ENCODE results near the gene MYH14. TPM values are rescaled to one million over a fixed set of nuclear protein-coding genes. Genes with fewer than 3 reads are reported as not detected.
"Not testable (repeated sequence)": the region's sequence is repeated elsewhere in the genome, so short reads cannot be mapped to it uniquely, and the experiment has no call there.

MYH14 gene
- total and polyA plus RNA-seq, 7 donors, result 55.4 to 298 (median 164) TPM

GRCh38 chr19:50328873-50329145, 125.4 kb downstream of the MYH14 start:
- WGBS, 3 donors, result 0 to 2% (median 0%) methylated on average over 3 to 39 of the region's 40 CpGs
- intact Hi-C loops (cut with DNase I), result loop anchor here in 1 of 2 donors (10.0 kb wide), 1 partner anchor 174 kb away; no protein-coding TSS in a partner anchor

GRCh38 chr19:50329146-50329925, 125.9 kb downstream of the MYH14 start, which contains the start of gene KCNC3:
Gene KCNC3, minus strand, starts transcription at chr19:50329377. Its CDS starts 295 bp downstream, at chr19:50329082.
- H3K4me1 ChIP-seq, result peaks cover 12% of the 10 kb centered on the region
- H3K27ac ChIP-seq, result peak within 1 kb of the TSS; percentile 65
- no peak for TF ChIP-seq CTCF (IDR thresholded peaks at IDR 0.05)
- peak within 1 kb of the TSS; percentile 65 for H3K4me3 ChIP-seq
- peaks cover 0 to 19% (median 12%) of the 10 kb centered on the region in 3 donors for H3K27me3 ChIP-seq (ENCODE audit: insufficient read depth in 3 of 3, low read length in 2 of 3)
- ATAC-seq (peak; percentile 84 to 87 (median 86)), DNase-seq (peak; percentile 99 to 100)
- H3K9me3 ChIP-seq, result no peaks in the 10 kb centered on the region
- WGBS, 3 donors, result 1 to 2% (median 1%) methylated on average over 40 to 43 of the region's 43 CpGs
- no peaks in the 10 kb centered on the region for H3K36me3 ChIP-seq (ENCODE audit: insufficient read depth in 1 of 2, low read depth in 1 of 2)
- intact Hi-C loops (cut with DNase I), result loop anchor here in 1 of 2 donors (10.0 kb wide), 1 partner anchor 175 kb away; no protein-coding TSS in a partner anchor

More at GRCh38 chr19:50328873-50329145, 125.4 kb downstream of the MYH14 start:
- Histone ChIP-seq H3K4me3 (peak overlapping the region; percentile 60), H3K27ac (no peak overlapping the region), H3K36me3 (ENCODE audit: insufficient read depth in 1 of 2, low read depth in 1 of 2) (no peaks in the 10 kb centered on the region), H3K27me3 (ENCODE audit: insufficient read depth in 3 of 3, low read length in 2 of 3) (peaks cover 0 to 19% (median 12%) of the 10 kb centered on the region in 3 donors), H3K4me1 (peaks cover 9% of the 10 kb centered on the region), H3K9me3 (no peaks in the 10 kb centered on the region)
- ATAC-seq (no peak), DNase-seq (no peak)
- no peak for TF ChIP-seq CTCF (IDR thresholded peaks at IDR 0.05)

DNA sequence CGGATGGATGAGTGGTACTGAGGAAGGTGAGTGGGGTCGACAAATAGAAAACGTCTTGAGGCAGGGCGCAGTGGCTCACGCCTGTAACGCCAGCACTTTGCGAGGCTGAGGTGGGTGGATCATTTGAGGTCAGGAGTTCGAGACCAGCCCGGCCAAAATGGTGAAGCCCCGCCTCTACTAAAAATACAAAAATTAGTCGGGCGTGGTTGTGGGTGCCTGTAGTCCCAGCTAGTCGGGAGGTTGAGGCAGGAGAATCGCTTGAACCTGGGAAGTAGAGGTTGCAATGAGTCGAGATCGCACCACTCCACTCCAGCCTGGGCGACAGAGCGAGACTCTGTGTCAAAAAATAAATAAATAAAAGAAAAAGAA, 126.5 kb downstream of the MYH14 start:
- H3K36me3 ChIP-seq (ENCODE audit: insufficient read depth in 1 of 2, low read depth in 1 of 2); DNase-seq; H3K9me3 ChIP-seq; ATAC-seq: not testable (repeated sequence)
- peak overlapping the region; percentile 65 for H3K27ac ChIP-seq
- H3K27me3 ChIP-seq (ENCODE audit: insufficient read depth in 3 of 3, low read length in 2 of 3), result peaks cover 0 to 19% (median 12%) of the 10 kb centered on the region in 3 donors
- intact Hi-C loops (cut with DNase I), result loop anchor here in 1 of 2 donors (10.0 kb wide), 1 partner anchor 175 kb away; no protein-coding TSS in a partner anchor
- peak overlapping the region; percentile 65 for H3K4me3 ChIP-seq
- peaks cover 12% of the 10 kb centered on the region for H3K4me1 ChIP-seq
- 10 to 13% (median 12%) methylated on average over 18 of the region's 18 CpGs for WGBS, 3 donors

GRCh38 chr19:50330365-50331078, 127.1 kb downstream of the MYH14 start:
- Histone ChIP-seq H3K27ac (peak overlapping the region; percentile 65), H3K9me3 (no peaks in the 10 kb centered on the region), H3K4me1 (peaks cover 12% of the 10 kb centered on the region), H3K27me3 (ENCODE audit: insufficient read depth in 3 of 3, low read length in 2 of 3) (peaks cover 0 to 19% (median 12%) of the 10 kb centered on the region in 3 donors), H3K4me3 (peak overlapping the region; percentile 65), H3K36me3 (ENCODE audit: insufficient read depth in 1 of 2, low read depth in 1 of 2) (no peaks in the 10 kb centered on the region)
- TF ChIP-seq CTCF (IDR thresholded peaks at IDR 0.05), result no peak
- DNase-seq (peak; percentile 83 to 92), ATAC-seq (peak; percentile 53 to 68 (median 57))
- intact Hi-C loops (cut with DNase I), result no loop called here
- 0 to 3% (median 2%) methylated on average over 23 to 47 of the region's 48 CpGs for WGBS, 3 donors
